Activated CD4-positive, alpha-beta T cell treated with anti-CD3 and anti-CD28 coated beads for 36 hours (primary cell): ENCODE data around the gene TSPAN9. TPM values are rescaled to one million over a fixed set of nuclear protein-coding genes. Genes with fewer than 3 reads are reported as not detected.

ENCODE experiments used
- ATAC-seq: fragments of 200-7000 bp; cut with Tn5 transposase; one replicate; pipeline ENCODE4 v1.10.0; 2021; ENCODE audit warnings: mild to moderate bottlenecking, moderate library complexity
- CTCF ChIA-PET: fragments of 350-600 bp; sonication (Branson Sonifier 250); formaldehyde crosslinking; loops from one replicate; lab custom pipeline; 2021; ENCODE audit warnings: antibody characterized with exemption; lab: Charles Lee
- POLR2A ChIA-PET: fragments of 350-600 bp; sonication (Branson Sonifier 250); formaldehyde crosslinking; loops from one replicate; lab custom pipeline; 2021; ENCODE audit warnings: antibody characterized with exemption, inconsistent platforms; lab: Charles Lee
- DNase-seq: peaks from one replicate; pipeline ENCODE4 v3.0.0-alpha.2; 2020
- H3K27ac Mint-ChIP-seq: one replicate; pipeline ENCODE4 v1.8.0; 2021; ENCODE audit warnings: mixed read lengths
- H3K27me3 Mint-ChIP-seq: one replicate; pipeline ENCODE4 v1.8.0; 2021; ENCODE audit warnings: mixed read lengths
- H3K36me3 Mint-ChIP-seq: one replicate; pipeline ENCODE4 v1.8.0; 2021; ENCODE audit warnings: low read depth, mixed read lengths
- H3K4me1 Mint-ChIP-seq: one replicate; pipeline ENCODE4 v1.8.0; 2021; ENCODE audit warnings: mixed read lengths
- H3K4me3 Mint-ChIP-seq: one replicate; pipeline ENCODE4 v1.8.0; 2021; ENCODE audit warnings: mild to moderate bottlenecking, moderate library complexity, mixed read lengths
- H3K9me3 Mint-ChIP-seq: one replicate; pipeline ENCODE4 v1.8.0; 2021; ENCODE audit warnings: low read depth, mixed read lengths
- intact Hi-C, 2 experiments: fragments of 100-400 bp; cut with DNase I in 1 of 2; cut with micrococcal nuclease in 1 of 2; formaldehyde crosslinking; loops; one replicate each; pipeline versions ENCODE4 v1.14.2 to v1.15.1; 2022 to 2024; cut with DNase I, micrococcal nuclease
- total RNA-seq, 2 experiments: library from RNA; stranded (reverse); gene quantifications; one replicate each; pipeline ENCODE4 v1.2.3, GENCODE V29; 2021

Gene TSPAN9
- total RNA-seq, 2 experiments from 2014 or later, result 0.82 to 1.3 TPM

DNA sequence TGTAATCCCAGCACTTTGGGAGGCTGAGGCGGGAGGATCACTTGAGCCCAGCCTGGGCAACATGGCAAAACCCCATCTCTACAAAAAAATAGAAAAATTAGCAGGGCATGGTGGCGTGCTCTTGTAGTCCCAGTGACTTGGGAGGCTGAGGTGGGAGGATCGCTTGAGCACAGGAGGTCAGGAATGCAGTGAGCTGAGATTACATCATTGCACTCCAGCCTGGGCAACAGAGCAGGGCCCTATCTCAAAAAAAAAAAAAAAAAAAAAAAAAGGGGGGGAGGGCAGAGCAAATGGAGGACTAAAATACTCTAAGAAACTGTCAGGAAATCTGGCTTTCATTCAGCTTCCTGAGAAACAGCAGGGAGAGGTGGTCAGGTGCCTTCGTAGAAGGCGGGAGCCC is 31.7 kb upstream of the TSPAN9 start:
- CTCF ChIA-PET, result no interaction called here
- ATAC-seq (no peak), DNase-seq (no peak)
- Mint-ChIP-seq H3K4me1 (no peaks in the 10 kb centered on the region), H3K4me3 (no peak overlapping the region), H3K27me3 (peaks cover 27% of the 10 kb centered on the region), H3K27ac (no peak overlapping the region), H3K36me3 (no peaks in the 10 kb centered on the region), H3K9me3 (no peaks in the 10 kb centered on the region)
- POLR2A ChIA-PET, result no interaction called here
- intact Hi-C loops, result loop anchor here in 1 of 2 experiments (10.0 kb wide), 1 partner anchor 171 kb away; the partner anchor contains the start of genes FOXM1 and RHNO1

DNA sequence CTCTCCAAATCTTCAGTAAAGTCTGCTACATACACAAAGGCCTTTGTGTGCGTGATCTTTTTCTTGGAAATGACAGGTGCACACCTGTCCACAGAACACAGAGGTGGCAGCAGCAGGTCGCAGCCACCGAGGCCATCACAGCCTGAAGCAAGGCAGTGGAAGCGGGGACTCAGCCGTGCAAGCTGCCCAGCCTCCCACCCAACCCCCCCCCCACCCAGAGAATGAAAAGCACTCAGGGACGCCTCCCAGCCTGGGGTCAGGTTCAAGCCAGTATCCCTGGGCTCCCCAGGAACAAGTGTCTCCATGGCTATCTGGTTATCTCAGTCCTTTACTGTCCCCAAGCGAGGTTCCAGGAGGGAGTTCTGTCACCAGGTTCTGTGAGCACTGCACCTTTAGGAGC is 31.2 kb upstream of the TSPAN9 start:
- ATAC-seq (no peak), DNase-seq (no peak)
- no peak overlapping the region for H3K4me3 Mint-ChIP-seq
- H3K27ac Mint-ChIP-seq, result no peak overlapping the region
- ChIA-PET POLR2A (no interaction called here), CTCF (no interaction called here)
- intact Hi-C loops, result loop anchor here in 1 of 2 experiments (10.0 kb wide), 1 partner anchor 171 kb away; the partner anchor contains the start of genes FOXM1 and RHNO1
- no peaks in the 10 kb centered on the region for H3K36me3 Mint-ChIP-seq
- H3K4me1 Mint-ChIP-seq, result no peaks in the 10 kb centered on the region
- H3K27me3 Mint-ChIP-seq, result peaks cover 27% of the 10 kb centered on the region
- H3K9me3 Mint-ChIP-seq, result no peaks in the 10 kb centered on the region

DNA sequence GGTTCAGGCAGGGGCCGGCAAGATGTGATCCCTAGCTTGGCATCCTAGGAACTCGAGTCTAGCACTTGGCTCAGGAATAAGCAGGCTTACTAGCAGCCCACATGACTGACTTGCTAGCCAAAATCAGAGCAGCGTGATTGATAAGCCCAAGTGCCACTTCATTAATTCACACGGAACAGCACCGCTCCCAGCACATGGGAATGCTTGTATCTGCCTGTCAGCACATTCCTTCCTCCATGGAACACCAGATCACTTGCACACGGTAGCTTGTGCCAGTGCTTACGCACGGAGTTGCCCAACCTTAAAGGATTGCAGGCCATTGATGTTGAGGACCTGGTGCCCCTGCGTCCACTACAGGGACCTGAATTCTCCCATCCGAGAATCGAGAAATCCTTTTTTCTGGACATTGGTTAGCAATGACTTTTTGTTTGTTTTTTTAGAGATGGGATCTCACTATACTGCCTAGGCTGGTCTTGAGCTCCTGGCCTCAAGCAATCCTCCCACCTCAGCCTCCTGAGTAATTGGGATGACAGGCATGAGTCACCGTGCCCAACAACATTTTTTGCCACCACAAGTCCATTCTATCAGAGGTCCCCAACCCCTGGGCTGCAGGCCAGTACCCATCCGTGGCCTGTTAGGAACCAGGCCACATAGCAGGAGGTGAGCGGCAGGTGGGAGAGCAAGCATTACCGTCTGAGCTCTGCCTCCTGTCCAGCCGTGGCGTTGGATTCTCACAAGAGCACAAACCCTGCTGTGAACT is 30.6 kb upstream of the TSPAN9 start:
- H3K9me3 Mint-ChIP-seq, result no peaks in the 10 kb centered on the region
- H3K36me3 Mint-ChIP-seq, result no peaks in the 10 kb centered on the region
- intact Hi-C loops, result loop anchor here in 1 of 2 experiments (10.0 kb wide), 1 partner anchor 172 kb away; the partner anchor contains the start of genes FOXM1 and RHNO1
- no peak overlapping the region for H3K27ac Mint-ChIP-seq
- no peak for DNase-seq
- CTCF ChIA-PET, result no interaction called here
- H3K27me3 Mint-ChIP-seq, result peaks cover 28% of the 10 kb centered on the region
- H3K4me1 Mint-ChIP-seq, result no peaks in the 10 kb centered on the region
- POLR2A ChIA-PET, result no interaction called here
- no peak overlapping the region for H3K4me3 Mint-ChIP-seq
- no peak for ATAC-seq

DNA sequence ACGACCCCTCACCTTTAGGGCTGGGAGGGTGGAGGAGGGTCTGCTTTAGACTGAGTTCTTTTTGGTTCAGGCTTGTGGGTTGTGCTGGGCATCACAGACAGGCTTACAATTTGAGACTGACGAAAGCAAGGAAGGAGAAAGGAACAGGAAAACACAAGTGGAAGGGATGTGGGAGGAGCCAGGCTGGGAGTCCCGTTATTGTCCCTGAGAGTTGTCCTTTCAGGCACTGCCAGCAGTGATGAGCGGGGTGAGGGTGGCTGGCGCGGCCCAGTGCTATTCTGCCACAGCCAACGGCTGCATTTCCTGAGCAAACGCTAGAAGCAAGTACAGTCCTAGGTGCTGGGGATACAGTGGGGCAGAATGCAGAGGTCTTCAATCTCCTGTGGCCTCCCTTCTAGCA is 29.2 kb upstream of the TSPAN9 start:
- DNase-seq (no peak), ATAC-seq (no peak)
- Mint-ChIP-seq H3K9me3 (no peaks in the 10 kb centered on the region), H3K27me3 (peaks cover 17% of the 10 kb centered on the region), H3K27ac (no peak overlapping the region), H3K36me3 (no peaks in the 10 kb centered on the region), H3K4me3 (no peak overlapping the region), H3K4me1 (no peaks in the 10 kb centered on the region)
- ChIA-PET CTCF (no interaction called here), POLR2A (no interaction called here)
- intact Hi-C loops, result loop anchor here in 1 of 2 experiments (10.0 kb wide), 1 partner anchor 173 kb away; the partner anchor contains the start of genes FOXM1 and RHNO1

DNA sequence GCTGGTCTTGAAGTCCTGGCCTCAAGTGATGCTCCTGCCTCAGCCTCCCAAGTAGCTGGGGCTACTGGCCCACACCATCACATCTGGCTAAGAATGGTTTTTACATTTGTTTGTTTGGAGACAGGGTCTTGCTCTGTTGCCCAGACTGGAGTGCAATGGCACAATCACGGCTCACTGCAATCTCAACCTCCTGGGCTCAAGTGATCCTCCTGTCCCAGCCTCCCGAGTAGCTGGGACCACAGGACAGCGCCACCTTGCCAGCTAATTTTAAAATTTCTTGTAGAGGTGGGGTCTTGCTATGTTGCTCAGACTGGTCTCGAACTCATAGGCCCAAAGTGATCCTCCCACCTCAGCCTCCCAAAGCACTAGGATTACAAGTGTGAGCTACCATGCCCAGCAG is 28.6 kb upstream of the TSPAN9 start:
- H3K27ac Mint-ChIP-seq, result no peak overlapping the region

DNA sequence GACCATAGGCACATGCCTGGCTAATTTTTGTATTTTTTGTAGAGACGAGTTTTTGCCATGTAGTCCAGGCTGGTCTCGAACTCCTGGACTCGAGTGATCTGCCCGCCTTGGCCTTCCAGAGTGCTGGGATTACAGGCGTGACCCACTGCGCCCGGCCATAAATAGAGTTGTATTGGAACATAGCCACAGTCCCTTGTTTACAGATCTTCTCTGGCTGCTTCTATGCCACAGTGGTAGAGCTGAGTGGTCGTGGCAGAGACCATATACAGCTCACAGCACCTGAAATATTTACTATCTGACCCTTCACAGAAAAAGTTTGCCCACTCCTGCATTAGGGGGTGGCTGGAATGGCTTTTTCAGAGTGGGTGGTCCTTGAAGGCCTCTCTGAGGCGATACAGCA is 28.0 kb upstream of the TSPAN9 start:
- DNase-seq (no peak), ATAC-seq (no peak)
- Mint-ChIP-seq H3K27ac (no peak overlapping the region), H3K9me3 (no peaks in the 10 kb centered on the region), H3K4me3 (no peak overlapping the region), H3K36me3 (no peaks in the 10 kb centered on the region), H3K4me1 (no peaks in the 10 kb centered on the region), H3K27me3 (peaks cover 11% of the 10 kb centered on the region)
- intact Hi-C loops, result loop anchor here in 1 of 2 experiments (10.0 kb wide), 1 partner anchor 174 kb away; the partner anchor contains the start of genes FOXM1 and RHNO1
- ChIA-PET CTCF (no interaction called here), POLR2A (no interaction called here)

More for the DNA sequence above, 28.6 kb upstream of the TSPAN9 start:
- ChIA-PET CTCF (no interaction called here), POLR2A (no interaction called here)
- Mint-ChIP-seq H3K36me3 (no peaks in the 10 kb centered on the region), H3K9me3 (no peaks in the 10 kb centered on the region), H3K4me3 (no peak overlapping the region), H3K4me1 (no peaks in the 10 kb centered on the region), H3K27me3 (peaks cover 14% of the 10 kb centered on the region)
- intact Hi-C loops, result loop anchor here in 1 of 2 experiments (10.0 kb wide), 1 partner anchor 174 kb away; the partner anchor contains the start of genes FOXM1 and RHNO1
- DNase-seq (no peak), ATAC-seq (no peak)

DNA sequence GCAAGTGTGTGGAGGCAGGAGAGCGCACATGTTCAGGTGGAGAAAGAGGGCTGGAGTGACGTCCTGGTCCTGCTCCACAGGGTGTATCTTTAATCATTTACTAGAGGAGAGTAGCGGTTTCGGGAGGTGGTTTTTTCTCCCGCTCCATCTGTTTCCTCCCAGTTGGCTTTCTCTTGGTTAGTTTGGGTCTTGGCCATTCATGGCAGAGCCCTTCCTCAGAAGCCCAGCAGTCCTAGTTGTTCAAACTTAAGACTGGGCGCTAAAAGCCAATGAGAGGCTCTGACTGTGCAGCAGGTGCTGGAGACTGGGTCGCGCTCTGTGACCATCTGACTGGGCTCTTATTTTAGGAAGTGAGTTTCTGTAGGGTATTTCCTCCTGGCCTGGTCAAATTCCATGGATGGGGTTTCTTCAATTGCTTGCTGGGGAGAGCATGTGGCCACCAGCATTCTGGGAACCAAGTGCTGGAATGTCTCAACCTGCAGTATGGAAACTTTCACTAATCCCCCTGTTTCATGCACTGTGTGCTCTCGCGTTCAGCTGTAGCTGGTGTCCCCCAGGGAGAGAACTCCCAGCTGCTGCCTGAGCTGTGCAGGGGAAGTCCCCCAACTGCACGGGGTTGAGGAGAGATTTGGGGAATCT is 27.4 kb upstream of the TSPAN9 start:
- no peaks in the 10 kb centered on the region for H3K36me3 Mint-ChIP-seq
- no peaks in the 10 kb centered on the region for H3K9me3 Mint-ChIP-seq
- ChIA-PET POLR2A (no interaction called here), CTCF (interaction anchor here (1.2 kb wide), 1 partner anchor 24 kb away, joined by 4 read pairs; no protein-coding TSS in a partner anchor)
- no peak overlapping the region for H3K4me3 Mint-ChIP-seq
- no peak for DNase-seq
- H3K27me3 Mint-ChIP-seq, result peaks cover 8% of the 10 kb centered on the region
- no peaks in the 10 kb centered on the region for H3K4me1 Mint-ChIP-seq
- intact Hi-C loops, result loop anchor here in 1 of 2 experiments (10.0 kb wide), 1 partner anchor 175 kb away; the partner anchor contains the start of genes FOXM1 and RHNO1
- no peak for ATAC-seq
- no peak overlapping the region for H3K27ac Mint-ChIP-seq

DNA sequence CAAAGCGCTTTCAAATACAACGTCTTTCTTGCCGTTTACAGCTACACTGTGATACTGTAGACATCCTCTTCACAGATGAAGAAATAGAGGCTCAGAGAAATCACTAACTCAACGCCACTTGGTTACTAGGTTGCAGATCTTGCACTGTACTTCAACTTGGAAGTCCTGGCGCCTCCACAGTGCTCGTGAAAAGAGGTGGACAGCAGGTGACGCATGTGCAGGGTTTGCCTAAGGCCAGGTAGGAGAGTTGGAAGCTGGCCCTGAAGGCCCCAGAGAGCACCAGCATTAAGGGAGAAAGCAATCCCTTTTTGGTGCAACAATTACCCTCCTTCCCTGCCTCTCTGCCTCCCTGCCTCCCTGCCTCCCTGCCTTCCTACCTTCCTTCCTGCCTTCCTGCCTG is 22.8 kb upstream of the TSPAN9 start:
- intact Hi-C loops, result no loop called here
- Mint-ChIP-seq H3K36me3 (no peaks in the 10 kb centered on the region), H3K4me1 (no peaks in the 10 kb centered on the region), H3K27ac (no peak overlapping the region), H3K27me3 (peaks cover 11% of the 10 kb centered on the region), H3K4me3 (no peak overlapping the region), H3K9me3 (no peaks in the 10 kb centered on the region)
- CTCF ChIA-PET, result interaction anchor here (1.7 kb wide), 1 partner anchor 11 kb away, joined by 3 read pairs; no protein-coding TSS in a partner anchor
- no peak for DNase-seq
- no peak for ATAC-seq
- POLR2A ChIA-PET, result no interaction called here

DNA sequence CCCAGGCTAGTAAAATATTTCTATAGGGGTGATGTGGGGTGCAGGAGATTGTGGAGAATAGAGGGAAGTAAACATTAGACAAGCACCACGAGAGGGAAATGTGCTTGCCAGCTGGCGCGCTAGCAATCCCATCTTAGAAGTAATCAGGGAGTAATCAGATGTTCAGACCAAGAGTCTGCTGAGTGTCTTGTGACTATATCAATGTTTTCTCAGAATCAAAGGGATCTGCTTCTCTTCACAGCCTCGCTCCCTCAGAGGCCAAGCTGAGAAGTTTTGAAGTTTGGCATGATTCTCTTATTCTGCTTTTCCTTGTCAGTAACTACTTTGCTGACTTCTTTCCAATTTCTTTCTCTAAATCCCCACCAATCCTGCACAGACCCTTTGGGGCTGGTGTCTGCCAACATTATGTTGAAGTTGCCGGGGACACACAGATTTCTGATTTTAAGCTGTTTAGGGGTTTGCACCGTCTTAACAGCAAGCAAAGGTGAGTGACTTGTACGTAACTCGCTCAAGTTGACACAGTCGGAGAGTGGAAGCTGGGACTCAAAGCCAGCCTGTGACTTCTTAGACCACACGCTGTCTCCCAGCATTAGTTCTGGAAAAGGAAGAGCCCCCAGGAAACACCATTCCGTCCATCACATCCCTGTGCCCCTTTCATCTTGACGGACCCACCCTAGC is 22.0 kb upstream of the TSPAN9 start:
- ATAC-seq, result no peak
- no peaks in the 10 kb centered on the region for H3K9me3 Mint-ChIP-seq
- H3K36me3 Mint-ChIP-seq, result no peaks in the 10 kb centered on the region
- intact Hi-C loops, result no loop called here
- DNase-seq, result no peak
- CTCF ChIA-PET, result no interaction called here
- no peak overlapping the region for H3K4me3 Mint-ChIP-seq
- H3K4me1 Mint-ChIP-seq, result no peaks in the 10 kb centered on the region
- POLR2A ChIA-PET, result no interaction called here
- H3K27ac Mint-ChIP-seq, result no peak overlapping the region
- H3K27me3 Mint-ChIP-seq, result peaks cover 13% of the 10 kb centered on the region

DNA sequence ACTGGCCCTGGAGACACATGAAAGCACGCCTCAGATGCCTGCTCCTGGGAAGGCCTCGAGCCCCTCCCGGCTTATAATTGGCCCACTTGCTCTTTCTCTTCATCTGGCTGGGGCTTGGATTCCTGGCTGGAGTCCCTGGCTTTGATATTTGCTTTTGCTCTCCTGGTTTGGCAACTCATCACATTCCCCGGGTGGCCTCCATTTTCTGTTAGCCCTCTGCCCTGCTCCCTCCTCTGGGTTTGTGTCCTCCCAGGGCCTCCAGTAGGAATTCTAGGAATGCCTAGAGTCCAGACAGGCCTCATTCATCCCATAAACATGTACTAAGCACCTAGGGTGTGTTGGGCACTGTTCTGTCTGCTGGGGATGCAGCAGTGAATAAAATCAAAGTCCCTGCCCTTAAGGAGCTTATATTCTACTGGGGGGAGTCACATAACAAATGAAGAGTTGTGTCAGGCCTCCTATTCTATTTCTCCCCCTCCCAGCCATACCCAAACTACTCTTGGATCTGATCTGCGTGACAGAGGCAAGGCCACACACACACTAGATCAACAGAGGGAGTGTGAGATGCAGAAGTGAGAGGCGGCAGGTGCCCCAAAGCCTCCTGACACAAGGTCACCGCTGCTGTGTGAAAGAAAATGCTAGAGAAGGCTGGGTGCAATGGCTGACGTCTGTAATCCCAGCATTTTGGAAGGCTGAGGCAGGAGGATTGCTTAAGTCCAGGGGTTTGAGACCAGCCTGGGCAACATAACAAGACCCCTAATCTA is 21.3 kb upstream of the TSPAN9 start:
- ChIA-PET POLR2A (no interaction called here), CTCF (no interaction called here)
- H3K4me3 Mint-ChIP-seq, result no peak overlapping the region
- no peaks in the 10 kb centered on the region for H3K36me3 Mint-ChIP-seq
- H3K27ac Mint-ChIP-seq, result no peak overlapping the region
- H3K27me3 Mint-ChIP-seq, result peaks cover 18% of the 10 kb centered on the region
- no peak for DNase-seq
- intact Hi-C loops, result no loop called here
- H3K4me1 Mint-ChIP-seq, result no peaks in the 10 kb centered on the region
- no peak for ATAC-seq
- H3K9me3 Mint-ChIP-seq, result no peaks in the 10 kb centered on the region

DNA sequence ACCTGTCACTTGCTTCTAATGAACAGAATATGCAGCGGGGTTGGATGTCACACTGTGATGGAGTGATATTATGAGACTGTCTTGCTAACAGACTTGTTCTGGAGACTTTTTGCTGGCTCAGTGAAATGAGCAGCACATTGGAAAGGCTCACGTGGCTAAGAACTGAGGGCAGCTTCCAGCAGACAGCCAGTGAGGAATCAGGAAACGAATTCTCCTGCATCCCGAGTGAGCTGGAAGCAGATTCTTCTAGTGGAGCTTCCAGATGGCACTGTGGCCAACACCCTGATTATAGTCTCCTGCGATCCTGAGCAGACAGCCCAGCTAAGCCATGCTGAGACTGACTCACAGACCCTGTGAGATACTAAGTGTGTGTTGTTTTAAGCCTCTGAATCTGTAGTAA is 16.1 kb upstream of the TSPAN9 start:
- ATAC-seq (no peak), DNase-seq (no peak)
- intact Hi-C loops, result no loop called here
- Mint-ChIP-seq H3K36me3 (no peaks in the 10 kb centered on the region), H3K4me3 (no peak overlapping the region), H3K9me3 (peaks cover 6% of the 10 kb centered on the region), H3K4me1 (no peaks in the 10 kb centered on the region), H3K27ac (no peak overlapping the region), H3K27me3 (peaks cover 30% of the 10 kb centered on the region)
- ChIA-PET CTCF (interaction anchor here (1.5 to 4.4 kb wide), 2 partner anchors 10 to 13 kb away, joined by 5 to 20 read pairs; no protein-coding TSS in a partner anchor), POLR2A (no interaction called here)
